H1 (cell line): ENCODE results near the gene ARFGAP3. TPM values are rescaled to one million over a fixed set of nuclear protein-coding genes. Genes with fewer than 3 reads are reported as not detected.

ENCODE experiments used
- CTCF ChIA-PET: fragments of 300-600 bp; sonication (Branson Sonifier 250); formaldehyde crosslinking; loops from one replicate; lab custom pipeline; 2021; ENCODE audit not compliant: partially characterized antibody; lab: Charles Lee
- POLR2A ChIA-PET: fragments of 300-600 bp; sonication (Branson Sonifier 250); formaldehyde crosslinking; loops from one replicate; lab custom pipeline; 2021; ENCODE audit warnings: inconsistent platforms; ENCODE audit not compliant: partially characterized antibody; lab: Charles Lee
- DNase-seq, 2 experiments: peaks; one replicate each; pipeline versions ENCODE4 v3.0.0 to v3.0.0-alpha.2; 2010 to 2022; ENCODE audit warnings: low spot score in 2 of 2, low read depth in 1 of 2, mixed read lengths in 1 of 2
- FAIRE-seq: peaks from 2 replicates; lab custom pipeline; 2011; peaks lifted over from hg19 to GRCh38; lab: Jason Lieb, UNC
- H2AFZ ChIP-seq: 2 replicates; pipeline ENCODE4 v1.8.1; 2012; ENCODE audit warnings: low read length, inconsistent platforms
- H2AK5ac ChIP-seq: 2 replicates; pipeline ENCODE4 v1.6.1; 2013; ENCODE audit warnings: low read depth, low read length
- H2BK120ac ChIP-seq: replicated peaks from 2 replicates; pipeline ENCODE3; 2013; ENCODE audit warnings: low read depth, low read length, inconsistent platforms
- H2BK12ac ChIP-seq: 2 replicates; pipeline ENCODE4 v1.6.1; 2013; ENCODE audit warnings: low read depth, low read length
- H2BK15ac ChIP-seq: 2 replicates; pipeline ENCODE4 v1.6.1; 2013; ENCODE audit warnings: low read length
- H2BK20ac ChIP-seq: 2 replicates; pipeline ENCODE4 v1.6.1; 2013; ENCODE audit warnings: low read length
- H2BK5ac ChIP-seq: 2 replicates; pipeline ENCODE4 v1.6.1; 2013; ENCODE audit warnings: low read depth, low read length
- H3K14ac ChIP-seq: 2 replicates; pipeline ENCODE4 v1.6.1; 2013; ENCODE audit warnings: inconsistent platforms; ENCODE audit not compliant: insufficient read length
- H3K18ac ChIP-seq: 2 replicates; pipeline ENCODE4 v1.6.1; 2013; ENCODE audit warnings: low read length; ENCODE audit errors: extremely low read depth
- H3K23ac ChIP-seq: 2 replicates; pipeline ENCODE4 v1.6.1; 2013; ENCODE audit warnings: inconsistent platforms; ENCODE audit not compliant: insufficient read length
- H3K23me2 ChIP-seq: 2 replicates; pipeline ENCODE4 v1.6.1; 2013; ENCODE audit warnings: low read depth, low read length
- H3K27ac ChIP-seq: 2 replicates; pipeline ENCODE4 v1.6.1; 2011; ENCODE audit warnings: low read depth, low read length, inconsistent platforms
- H3K27me3 ChIP-seq, 4 experiments: replicated peaks in 1 of 4; 1 replicate in 1 of 4; 2 replicates in 3 of 4; pipeline versions ENCODE4 v1.6.1 to v1.8.1; 2011 to 2013; ENCODE audit warnings: low read length in 3 of 4, mild to moderate bottlenecking in 3 of 4, inconsistent platforms in 2 of 4, mixed read lengths in 2 of 4, moderate library complexity in 1 of 4; ENCODE audit not compliant: control insufficient read depth in 3 of 4, insufficient read depth in 3 of 4; ENCODE audit errors: extremely low read depth in 1 of 4
- H3K36me3 ChIP-seq, 4 experiments: 2 replicates each; pipeline versions ENCODE4 v1.6.1 to v1.8.1; 2011 to 2013; ENCODE audit warnings: mild to moderate bottlenecking in 4 of 4, low read length in 3 of 4, moderate library complexity in 2 of 4, control low read depth in 1 of 4, inconsistent platforms in 1 of 4; ENCODE audit not compliant: insufficient read depth in 4 of 4, control insufficient read depth in 2 of 4
- H3K4ac ChIP-seq: replicated peaks from 2 replicates; pipeline ENCODE3; 2013; ENCODE audit warnings: low read length, low read depth, mixed read lengths, inconsistent platforms; ENCODE audit not compliant: insufficient read length
- H3K4me1 ChIP-seq, 4 experiments: replicated peaks in 1 of 4; 1 replicate in 1 of 4; 2 replicates in 3 of 4; pipeline versions ENCODE4 v1.6.1 to v1.8.1; 2011 to 2013; ENCODE audit warnings: low read length in 3 of 4, inconsistent platforms in 2 of 4, mixed read lengths in 1 of 4; ENCODE audit not compliant: insufficient read depth in 4 of 4, control insufficient read depth in 3 of 4
- H3K4me2 ChIP-seq, 2 experiments: 2 replicates each; pipeline versions ENCODE4 v1.6.1 to v1.8.1; 2011 to 2013; ENCODE audit warnings: low read depth in 2 of 2, low read length in 2 of 2, control low read depth in 1 of 2, inconsistent platforms in 1 of 2, mild to moderate bottlenecking in 1 of 2; ENCODE audit not compliant: insufficient read depth in 1 of 2
- H3K4me3 ChIP-seq, 4 experiments: fragments of 200-600, 300-600 bp in 1 of 4; sonication (generic), shearing (Covaris generic), sonication (Bioruptor Twin) in 1 of 4; 2 replicates each; pipeline versions ENCODE4 v1.5.1 to v1.8.1; 2011 to 2016; ENCODE audit warnings: low read length in 4 of 4, low read depth in 3 of 4, control low read depth in 2 of 4, inconsistent platforms in 2 of 4, mild to moderate bottlenecking in 2 of 4, mixed read lengths in 1 of 4, moderate library complexity in 1 of 4; ENCODE audit not compliant: insufficient read depth in 2 of 4; ENCODE audit errors: extremely low read depth in 1 of 4
- H3K56ac ChIP-seq: replicated peaks from 2 replicates; pipeline ENCODE3; 2013; ENCODE audit warnings: low read depth, mild to moderate bottlenecking, mixed read lengths, low read length, inconsistent platforms; ENCODE audit not compliant: insufficient read length
- H3K79me1 ChIP-seq: 2 replicates; pipeline ENCODE4 v1.6.1; 2013; ENCODE audit warnings: low read depth, low read length, control low read depth
- H3K79me2 ChIP-seq, 2 experiments: 2 replicates each; pipeline versions ENCODE4 v1.6.1 to v1.8.1; 2012 to 2013; ENCODE audit warnings: low read length in 2 of 2, mild to moderate bottlenecking in 2 of 2, inconsistent platforms in 1 of 2; ENCODE audit not compliant: insufficient read depth in 2 of 2, control insufficient read depth in 1 of 2
- H3K9ac ChIP-seq, 4 experiments: replicated peaks in 1 of 4; 1 replicate in 1 of 4; 2 replicates in 3 of 4; pipeline versions ENCODE4 v1.6.1 to v1.8.1; 2011 to 2013; ENCODE audit warnings: low read depth in 3 of 4, low read length in 3 of 4, control low read depth in 2 of 4, mild to moderate bottlenecking in 2 of 4, moderate library complexity in 2 of 4, inconsistent platforms in 1 of 4; ENCODE audit errors: extremely low read depth in 1 of 4
- H3K9me3 ChIP-seq, 2 experiments: 2 replicates each; pipeline versions ENCODE4 v1.6.1 to v1.8.1; 2012 to 2013; ENCODE audit warnings: mild to moderate bottlenecking in 2 of 2, moderate library complexity in 2 of 2, control low read depth in 1 of 2, inconsistent platforms in 1 of 2, low read depth in 1 of 2, low read length in 1 of 2, mixed read lengths in 1 of 2; ENCODE audit not compliant: insufficient read depth in 2 of 2
- H4K20me1 ChIP-seq, 2 experiments: replicated peaks in 1 of 2; 2 replicates each; pipeline versions ENCODE3 to v1.8.1; 2011 to 2013; ENCODE audit warnings: inconsistent platforms in 2 of 2, low read length in 2 of 2, mild to moderate bottlenecking in 1 of 2; ENCODE audit not compliant: insufficient read depth in 2 of 2, control insufficient read depth in 1 of 2
- H4K5ac ChIP-seq: 2 replicates; pipeline ENCODE4 v1.6.1; 2013; ENCODE audit warnings: low read length, low read depth, mixed read lengths, inconsistent platforms; ENCODE audit not compliant: insufficient read length
- H4K8ac ChIP-seq: 2 replicates; pipeline ENCODE4 v1.8.0; 2013; ENCODE audit warnings: mild to moderate bottlenecking, moderate library complexity, low read length, inconsistent platforms; ENCODE audit not compliant: insufficient read depth; ENCODE audit errors: extremely low read depth
- H4K91ac ChIP-seq: replicated peaks from 2 replicates; pipeline ENCODE3; 2013; ENCODE audit warnings: low read length, mixed read lengths, inconsistent platforms; ENCODE audit not compliant: insufficient read length
- ASH2L ChIP-seq: fragments of 200-600, 300-600 bp; sonication (generic); IDR thresholded peaks from one replicate; pipeline ENCODE4 v1.7.1; 2017; ENCODE audit warnings: low read length
- CREB1 ChIP-seq: IDR thresholded peaks from 2 replicates; pipeline ENCODE4 v1.6.1; 2012; ENCODE audit warnings: inconsistent platforms
- EGR1 ChIP-seq: IDR thresholded peaks from 2 replicates; pipeline ENCODE4 v1.6.1; 2011; ENCODE audit warnings: low read depth, low read length, borderline replicate concordance
- GABPA ChIP-seq: IDR thresholded peaks from 2 replicates; pipeline ENCODE4 v1.6.1; 2011; ENCODE audit warnings: mild to moderate bottlenecking, low read length, moderate library complexity, borderline replicate concordance; ENCODE audit not compliant: insufficient read depth
- GTF2F1 ChIP-seq: IDR thresholded peaks from 2 replicates; pipeline ENCODE4 v1.6.1; 2012; ENCODE audit warnings: low read depth, low read length, improper control_type of control experiment, borderline replicate concordance
- JUND ChIP-seq: IDR thresholded peaks from 2 replicates; pipeline ENCODE4 v1.6.1; 2011; ENCODE audit warnings: mild to moderate bottlenecking, improper control_type of control experiment, low read length
- KDM1A ChIP-seq: fragments of 200-600, 300-600 bp; sonication (generic); IDR thresholded peaks from 2 replicates; pipeline ENCODE4 v1.7.1; 2016; ENCODE audit warnings: mild to moderate bottlenecking, low read length, borderline replicate concordance
- NANOG ChIP-seq: IDR thresholded peaks from 2 replicates; pipeline ENCODE4 v1.6.1; 2011; ENCODE audit warnings: low read length, low read depth, mild to moderate bottlenecking, inconsistent platforms; ENCODE audit not compliant: insufficient read depth, poor library complexity, severe bottlenecking
- RBBP5 ChIP-seq: IDR thresholded peaks from 2 replicates; pipeline ENCODE4 v1.7.1; 2012; ENCODE audit warnings: low read depth, mild to moderate bottlenecking, inconsistent platforms, low read length, moderate library complexity, borderline replicate concordance
- RXRA ChIP-seq: IDR thresholded peaks from 2 replicates; pipeline ENCODE4 v1.6.1; 2011; ENCODE audit warnings: low read depth, mild to moderate bottlenecking, low read length, moderate library complexity; ENCODE audit not compliant: insufficient read depth
- SP2 ChIP-seq: IDR thresholded peaks from 2 replicates; pipeline ENCODE4 v1.6.1; 2012; ENCODE audit warnings: mild to moderate bottlenecking, low read length, inconsistent platforms
- SP4 ChIP-seq: IDR thresholded peaks from 2 replicates; pipeline ENCODE4 v1.6.1; 2012; ENCODE audit warnings: low read length, inconsistent platforms
- WGBS, 2 experiments: shearing (Covaris generic) in 1 of 2; methylation state at CpG; one replicate each; pipeline versions ENCODE4 v1.1.6 to v1.1.7; 2013 to 2015; ENCODE audit warnings: low lambda C conversion rate in 2 of 2, mixed read lengths in 2 of 2, inconsistent platforms in 1 of 2, low coverage in 1 of 2, missing lambda C conversion rate in 1 of 2; ENCODE audit not compliant: insufficient replicate concordance in 2 of 2, insufficient coverage in 1 of 2, insufficient read length in 1 of 2; ENCODE audit errors: extremely low coverage in 1 of 2, missing lambda C conversion rate in 1 of 2; 5-methylcytosine and 5-hydroxymethylcytosine counted together
- polyA plus RNA-seq, 7 experiments: library from polyadenylated mRNA; depleted of rRNA in 3 of 7; stranded (reverse) in 5 of 7; unstranded in 2 of 7; fragments of >200 nt in 5 of 7; fragments of 200-250 nt in 2 of 7; gene quantifications; 1 replicate in 5 of 7; 2 replicates in 1 of 7; 4 replicates in 1 of 7; pipeline versions ENCODE4 v1.2.1 to v1.2.3, GENCODE V29; 2011 to 2013; ENCODE audit warnings: missing spikeins in 2 of 7, mixed read lengths in 2 of 7
- total RNA-seq: library from RNA; stranded (reverse); fragmentation: NEBNext Ultra II Directional; extraction: Animal tissue kit (Norgen Biotek cat#: 25700); gene quantifications from 2 replicates; pipeline ENCODE4 v1.2.1, GENCODE V29; 2021

ARFGAP3 gene
- total and polyA plus RNA-seq, 2 of the 8 experiments (the other 6 are each of a cell fraction or from before 2014, with no cell fraction given) = 9.7 to 16.0 TPM

DNA sequence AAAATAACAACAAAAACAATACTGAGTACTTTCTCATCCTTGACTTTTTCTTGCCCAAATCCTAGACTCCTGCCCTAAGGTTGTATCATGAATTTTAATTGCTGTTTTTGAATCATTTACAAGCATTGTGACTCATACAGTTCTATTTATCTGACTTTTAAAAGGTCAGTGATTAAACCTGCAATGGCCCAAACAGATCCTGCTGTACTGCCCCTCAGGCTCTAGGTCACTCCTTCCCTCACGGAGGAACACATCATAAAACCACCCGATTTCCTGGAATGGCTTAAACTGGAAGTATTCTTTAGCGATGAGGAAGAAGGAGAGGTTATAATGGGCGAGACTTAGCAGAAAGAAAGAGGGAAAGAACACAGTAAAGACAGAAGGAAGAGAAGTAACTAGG lies 12.3 kb downstream of the ARFGAP3 start:
- H3K56ac ChIP-seq = no peak overlapping the region
- no peak overlapping the region for H2BK15ac ChIP-seq
- DNase-seq (no peak), FAIRE-seq (no peak)
- H3K27me3 ChIP-seq = no peaks in the 10 kb centered on the region
- no peak overlapping the region for H3K18ac ChIP-seq
- H4K8ac ChIP-seq = no peak overlapping the region
- no peak overlapping the region for H3K27ac ChIP-seq
- H3K4me1 ChIP-seq = no peaks in the 10 kb centered on the region
- H2BK5ac ChIP-seq = no peak overlapping the region
- no peak overlapping the region for H3K9ac ChIP-seq
- no peak overlapping the region for H3K4ac ChIP-seq
- no peaks in the 10 kb centered on the region for H3K36me3 ChIP-seq
- no peak overlapping the region for H2AK5ac ChIP-seq
- H4K20me1 ChIP-seq = peaks cover 0 to 1% of the 10 kb centered on the region in 2 experiments
- TF ChIP-seq ASH2L = no peak
- no peak for TF ChIP-seq KDM1A
- TF ChIP-seq JUND = no peak
- no peak for TF ChIP-seq GTF2F1
- TF ChIP-seq RXRA = no peak
- TF ChIP-seq CREB1 = no peak
- TF ChIP-seq GABPA = no peak
- TF ChIP-seq SP2 = no peak
- TF ChIP-seq RBBP5 = no peak
- TF ChIP-seq SP4 = no peak
- TF ChIP-seq NANOG = no peak
- TF ChIP-seq EGR1 = no peak
- TF ChIP-seq, all 59 proteins: peak for 0
- H3K79me2 ChIP-seq = no peaks in the 10 kb centered on the region
- H3K23ac ChIP-seq = no peak overlapping the region
- no peak overlapping the region for H4K91ac ChIP-seq
- no peak overlapping the region for H4K5ac ChIP-seq
- H3K79me1 ChIP-seq = no peaks in the 10 kb centered on the region
- H3K4me2 ChIP-seq = no peak overlapping the region
- no peak overlapping the region for H2BK12ac ChIP-seq
- no peak overlapping the region for H3K4me3 ChIP-seq
- H2AFZ ChIP-seq = no peak overlapping the region
- ChIA-PET CTCF (interaction anchor here (0.5 to 1.7 kb wide), 2 partner anchors 25 to 30 kb away, joined by 3 to 6 read pairs; no protein-coding TSS in a partner anchor), POLR2A (interaction anchor here (0.7 to 1.5 kb wide), 2 partner anchors 230 to 259 kb away, joined by 3 to 6 read pairs; partner anchors contain the start of gene POLDIP3)
- no peak overlapping the region for H3K14ac ChIP-seq
- no peak overlapping the region for H2BK120ac ChIP-seq
- no peaks in the 10 kb centered on the region for H3K9me3 ChIP-seq
- WGBS, 2 experiments = 91% methylated on average over 4 of the region's 4 CpGs; no CpG with 5 or more reads in 1 of the 2 experiments
- H2BK20ac ChIP-seq = no peak overlapping the region
- no peaks in the 10 kb centered on the region for H3K23me2 ChIP-seq
